ACC112 (cell line): ENCODE data around the gene TNK1.
A peak's percentile ranks its signal among the peaks of the same experiment; 100 is the strongest.

Experiments used
- H2AFZ ChIP-seq: fragments of 200-600 bp; sonication (generic); one replicate; pipeline ENCODE4 v1.6.0; 2017; ENCODE audit warnings: antibody characterized with exemption, low read length; ENCODE audit not compliant: unreplicated experiment
- H3K27ac ChIP-seq: fragments of 200-600 bp; sonication (generic); 2 replicates; pipeline ENCODE4 v1.5.1; 2014; ENCODE audit warnings: low read depth, mild to moderate bottlenecking, antibody characterized with exemption, low read length, moderate library complexity
- H3K27me3 ChIP-seq: fragments of 200-600 bp; sonication (generic); 2 replicates; pipeline ENCODE4 v1.6.1; 2014; ENCODE audit warnings: mild to moderate bottlenecking, antibody characterized with exemption, low read length, moderate library complexity, mixed read lengths; ENCODE audit not compliant: insufficient read depth
- H3K36me3 ChIP-seq: fragments of 200-600 bp; sonication (generic); 2 replicates; pipeline ENCODE4 v1.6.1; 2016; ENCODE audit warnings: mild to moderate bottlenecking, antibody characterized with exemption, low read length, moderate library complexity, mixed read lengths; ENCODE audit not compliant: insufficient read depth
- H3K4me1 ChIP-seq: fragments of 200-600 bp; sonication (generic); one replicate; pipeline ENCODE4 v1.6.1; 2016; ENCODE audit warnings: low read length, mixed read lengths; ENCODE audit not compliant: insufficient read depth, unreplicated experiment, control insufficient read depth
- H3K4me3 ChIP-seq: fragments of 200-600 bp; sonication (generic); 2 replicates; pipeline ENCODE4 v1.5.1; 2014; ENCODE audit warnings: mild to moderate bottlenecking, low read depth, low read length
- H3K79me2 ChIP-seq: fragments of 200-600 bp; sonication (generic); one replicate; pipeline ENCODE4 v1.6.0; 2016; ENCODE audit warnings: low read length; ENCODE audit not compliant: control insufficient read depth, unreplicated experiment, insufficient read depth

TNK1 gene

DNA sequence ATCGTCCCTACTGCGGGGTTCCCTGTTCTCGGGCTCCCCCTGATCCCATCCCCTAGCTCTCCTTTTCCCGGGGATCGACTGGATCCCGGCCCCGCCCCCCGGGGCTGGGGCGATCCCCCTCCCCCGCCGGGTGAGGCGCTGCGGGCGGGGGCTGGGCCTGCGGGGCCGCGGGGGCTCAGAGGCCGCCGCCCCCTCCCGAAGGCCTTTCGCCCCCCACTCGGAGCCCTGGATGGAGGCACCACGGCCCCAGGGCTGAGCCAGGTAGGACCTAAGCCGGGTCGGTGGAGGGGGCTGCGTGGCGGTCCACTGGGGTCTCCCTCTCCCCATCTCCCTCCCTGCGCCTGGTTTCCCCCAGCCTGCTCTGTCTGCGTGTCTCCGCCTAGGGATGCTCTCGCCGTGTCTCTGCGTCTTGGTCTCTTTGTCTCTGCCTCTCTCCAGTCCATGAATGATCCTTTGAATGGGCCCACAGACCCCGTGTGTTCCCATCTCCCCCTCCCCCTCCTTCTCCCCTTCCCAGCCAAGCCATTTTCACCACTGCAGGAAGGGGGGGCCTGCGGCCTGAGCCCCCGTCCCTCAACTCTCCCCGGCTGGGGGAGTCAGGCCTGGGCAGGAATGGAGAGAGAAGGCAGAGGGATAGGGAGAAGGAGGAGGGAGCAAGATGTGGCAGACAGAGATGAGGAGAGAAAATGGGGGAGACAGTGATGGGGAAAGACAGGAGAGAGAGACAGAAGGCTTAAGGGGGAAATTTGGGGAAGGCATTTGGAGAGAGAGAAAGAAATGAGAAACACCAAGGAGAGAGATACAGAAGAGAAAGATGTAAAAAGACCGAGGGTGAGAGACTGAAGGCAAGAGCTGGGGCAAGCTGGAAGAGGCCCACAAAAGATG lies 24.7 kb downstream of the TNK1 start:
- Histone ChIP-seq H3K4me1 (peaks cover 9% of the 10 kb centered on the region), H3K27ac (no peak overlapping the region), H2AFZ (peak overlapping the region; percentile 85), H3K79me2 (peaks cover 26% of the 10 kb centered on the region), H3K4me3 (peak overlapping the region; percentile 89), H3K36me3 (0 out of 2 replicates have a peak, but pooled peaks cover 7% of the 10 kb centered on the region), H3K27me3 (no peaks in the 10 kb centered on the region)

DNA sequence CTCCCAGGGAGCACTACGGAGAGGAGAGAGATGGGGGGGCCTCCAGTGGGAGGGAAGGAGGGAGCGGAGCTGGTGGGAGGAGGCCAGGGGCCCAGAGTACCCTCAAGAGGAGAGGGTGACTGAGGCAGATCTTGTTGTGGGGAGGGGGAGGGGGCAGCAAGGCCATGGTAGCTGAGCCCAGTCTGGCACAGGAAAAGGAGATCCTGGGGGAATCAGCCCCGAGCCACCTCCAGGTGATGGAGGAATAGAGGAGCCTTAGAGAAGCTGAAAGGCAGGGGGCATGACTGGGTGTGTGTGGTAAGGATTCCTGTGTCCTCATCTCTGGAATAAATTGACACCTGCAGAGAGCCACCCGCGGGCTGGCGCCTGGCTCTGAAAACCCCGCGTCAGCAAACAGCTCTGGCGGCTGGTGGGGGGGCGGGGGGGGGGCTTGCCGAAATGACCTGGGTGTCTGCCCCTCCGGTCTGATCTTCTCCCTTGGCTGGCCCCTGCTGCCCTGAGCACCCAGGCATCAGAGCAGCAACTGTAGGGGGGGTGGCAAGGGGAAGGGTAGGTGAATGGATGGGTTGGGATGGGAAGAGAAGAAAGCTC lies 25.4 kb downstream of the TNK1 start:
- Histone ChIP-seq H3K27me3 (no peaks in the 10 kb centered on the region), H3K79me2 (peaks cover 26% of the 10 kb centered on the region), H3K36me3 (0 out of 2 replicates have a peak, but pooled peaks cover 7% of the 10 kb centered on the region), H3K4me1 (peaks cover 9% of the 10 kb centered on the region), H2AFZ (no peak overlapping the region), H3K27ac (no peak overlapping the region), H3K4me3 (peak overlapping the region; percentile 89)

DNA sequence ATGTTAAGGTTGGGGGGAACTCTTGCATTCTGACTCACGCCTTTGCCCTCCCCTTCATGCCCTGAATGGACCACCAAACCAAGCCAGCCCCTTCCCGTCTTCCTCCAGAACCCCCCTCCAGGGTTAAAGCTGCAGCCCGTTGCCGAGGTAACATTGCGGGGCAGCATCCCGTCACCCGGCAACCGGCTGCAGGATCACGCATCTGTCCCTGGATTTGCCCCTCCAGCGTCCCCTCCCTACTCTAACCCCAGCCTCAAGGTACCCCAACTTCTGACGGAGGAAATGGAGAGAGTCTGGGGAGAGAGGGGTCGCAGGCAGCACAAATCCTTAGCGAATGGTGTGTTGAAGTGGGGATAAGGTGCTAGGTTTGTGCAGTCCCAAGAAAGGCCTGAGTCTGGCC lies 26.2 kb downstream of the TNK1 start:
- peaks cover 9% of the 10 kb centered on the region for H3K4me1 ChIP-seq

DNA sequence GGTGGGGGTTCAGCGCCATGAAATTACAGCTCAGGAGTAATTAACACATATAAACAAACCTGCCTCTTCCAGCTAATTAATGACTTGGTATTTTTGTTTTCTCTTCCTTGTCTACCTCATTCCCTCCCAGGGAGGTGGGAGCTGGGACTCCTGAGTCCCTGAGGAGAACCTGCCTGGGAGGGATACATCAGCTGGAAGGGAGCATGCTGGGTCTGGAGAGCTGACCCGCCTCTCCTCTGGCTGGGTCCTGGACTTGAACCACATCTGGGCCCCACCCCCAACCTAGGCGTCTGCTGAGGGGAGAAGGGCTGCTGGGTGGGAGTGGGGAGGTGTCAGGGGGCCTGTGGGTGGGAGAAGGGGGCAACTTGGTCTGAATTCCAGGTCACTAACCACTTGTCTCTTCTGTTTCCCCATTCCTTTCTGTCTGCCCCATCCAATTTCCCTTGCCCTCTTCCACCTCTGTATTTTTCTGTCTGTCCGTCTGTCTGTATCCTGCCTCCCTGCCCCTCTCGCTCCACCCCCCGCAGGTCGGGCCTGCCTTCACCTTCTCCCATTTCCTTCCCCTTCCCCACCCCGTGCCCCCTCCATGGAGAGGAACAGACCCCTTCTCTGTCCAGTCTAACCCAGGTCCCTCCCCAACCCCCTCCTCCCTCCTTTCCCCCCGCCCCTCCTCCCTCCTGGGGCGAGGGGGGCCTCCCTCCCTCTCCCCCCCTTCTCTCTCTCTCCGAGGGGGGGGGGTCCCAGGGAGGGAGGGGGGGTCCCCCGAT lies 26.8 kb downstream of the TNK1 start, which contains the start of gene NLGN2:
TSS of gene NLGN2 (plus strand) at position 361 of the 767 bp plus-strand sequence. CDS start 411 bp downstream, outside the sequence.
- Histone ChIP-seq H3K79me2 (peaks cover 23% of the 10 kb centered on the region), H3K36me3 (0 out of 2 replicates have a peak, but pooled peaks cover 7% of the 10 kb centered on the region), H2AFZ (no peak within 1 kb of the TSS), H3K4me3 (no peak within 1 kb of the TSS; the same call in 1 of the 2 replicates), H3K4me1 (peaks cover 8% of the 10 kb centered on the region), H3K27ac (no peak within 1 kb of the TSS), H3K27me3 (no peaks in the 10 kb centered on the region)

More for the DNA sequence above, 26.2 kb downstream of the TNK1 start:
- peaks cover 24% of the 10 kb centered on the region for H3K79me2 ChIP-seq
- H3K4me3 ChIP-seq, result no peak overlapping the region; the same call in 1 of the 2 replicates
- H3K27me3 ChIP-seq, result no peaks in the 10 kb centered on the region
- H3K27ac ChIP-seq, result no peak overlapping the region
- H2AFZ ChIP-seq, result no peak overlapping the region
- 0 out of 2 replicates have a peak, but pooled peaks cover 7% of the 10 kb centered on the region for H3K36me3 ChIP-seq

GRCh38 chr17:7408252-7408727 lies 27.4 kb downstream of the TNK1 start:
- H3K27me3 ChIP-seq, result no peaks in the 10 kb centered on the region
- H3K4me3 ChIP-seq, result no peak overlapping the region

GRCh38 chr17:7408863-7409262 lies 28.0 kb downstream of the TNK1 start:
- H3K27me3 ChIP-seq, result no peaks in the 10 kb centered on the region
- 0 out of 2 replicates have a peak, but pooled peaks cover 7% of the 10 kb centered on the region for H3K36me3 ChIP-seq
- H3K27ac ChIP-seq, result no peak overlapping the region
- no peak overlapping the region for H3K4me3 ChIP-seq
- H2AFZ ChIP-seq, result no peak overlapping the region
- peaks cover 18% of the 10 kb centered on the region for H3K79me2 ChIP-seq
- H3K4me1 ChIP-seq, result peaks cover 15% of the 10 kb centered on the region

More at GRCh38 chr17:7408252-7408727, 27.4 kb downstream of the TNK1 start:
- H2AFZ ChIP-seq, result no peak overlapping the region
- H3K79me2 ChIP-seq, result peaks cover 18% of the 10 kb centered on the region
- peaks cover 9% of the 10 kb centered on the region for H3K4me1 ChIP-seq
- 0 out of 2 replicates have a peak, but pooled peaks cover 7% of the 10 kb centered on the region for H3K36me3 ChIP-seq
- no peak overlapping the region for H3K27ac ChIP-seq

DNA sequence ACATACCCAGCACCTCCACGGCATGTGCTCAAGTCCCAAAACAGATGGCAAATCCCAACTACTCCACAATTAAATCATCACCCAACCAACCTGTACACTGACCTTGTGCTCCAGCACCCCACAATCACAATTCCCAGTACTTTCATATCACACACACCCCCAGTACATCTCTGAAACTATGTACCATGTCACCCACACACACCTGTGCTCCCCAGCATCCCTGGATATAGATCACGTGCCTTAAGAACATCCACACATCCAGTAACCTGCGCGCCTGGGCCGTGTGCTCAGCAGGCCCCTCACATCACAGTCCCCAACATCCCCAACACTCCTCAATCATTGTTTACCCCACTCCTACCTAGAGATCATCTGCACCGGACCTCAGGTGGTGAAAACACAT lies 28.8 kb downstream of the TNK1 start:
- no peak overlapping the region for H3K4me3 ChIP-seq
- peaks cover 17% of the 10 kb centered on the region for H3K4me1 ChIP-seq
- 0 out of 2 replicates have a peak, but pooled peaks cover 7% of the 10 kb centered on the region for H3K36me3 ChIP-seq
- no peaks in the 10 kb centered on the region for H3K27me3 ChIP-seq
- H3K79me2 ChIP-seq, result peaks cover 18% of the 10 kb centered on the region
- H2AFZ ChIP-seq, result no peak overlapping the region
- H3K27ac ChIP-seq, result no peak overlapping the region

DNA sequence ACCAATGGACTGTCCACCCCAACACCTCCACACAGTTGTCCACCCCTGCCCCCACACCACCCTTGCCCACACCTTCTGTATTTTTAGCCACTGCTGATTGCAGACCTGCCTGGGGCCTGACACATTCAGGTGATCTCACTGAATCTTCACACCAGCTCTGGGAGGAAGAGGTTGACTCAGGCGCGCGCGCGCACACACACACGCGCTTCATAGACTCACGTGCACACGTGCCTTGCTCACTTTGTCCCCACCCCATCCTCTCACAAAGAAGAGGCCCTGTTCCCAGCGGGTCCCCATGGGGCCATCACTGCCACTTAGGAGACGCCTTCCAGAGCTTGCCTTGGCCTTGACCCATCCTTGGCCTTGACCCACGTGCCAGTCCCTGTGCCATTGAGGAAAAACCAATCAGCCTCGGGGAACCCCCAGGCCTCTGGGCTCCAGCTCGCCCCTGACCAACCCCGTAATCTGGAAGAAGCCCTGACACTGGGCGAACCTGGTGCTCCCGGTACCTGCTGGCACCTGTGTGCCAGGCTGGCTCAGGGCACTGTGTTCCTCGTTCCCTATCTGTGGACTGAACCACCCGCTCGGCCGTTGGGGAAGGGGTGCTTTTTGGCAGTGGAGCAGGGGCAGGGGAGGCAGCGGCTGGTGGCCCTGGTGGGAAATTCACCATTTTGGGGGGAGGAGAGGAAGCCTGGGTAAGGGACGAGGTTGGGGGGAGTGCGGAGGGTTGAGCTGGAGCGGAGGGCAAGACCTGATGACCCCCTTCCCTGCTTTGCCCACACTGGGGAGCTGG lies 29.9 kb downstream of the TNK1 start:
- Histone ChIP-seq H3K4me1 (peaks cover 17% of the 10 kb centered on the region), H3K4me3 (no peak overlapping the region), H3K27ac (no peak overlapping the region), H3K79me2 (peaks cover 11% of the 10 kb centered on the region), H2AFZ (no peak overlapping the region), H3K27me3 (no peaks in the 10 kb centered on the region), H3K36me3 (0 out of 2 replicates have a peak, but pooled peaks cover 7% of the 10 kb centered on the region)

DNA sequence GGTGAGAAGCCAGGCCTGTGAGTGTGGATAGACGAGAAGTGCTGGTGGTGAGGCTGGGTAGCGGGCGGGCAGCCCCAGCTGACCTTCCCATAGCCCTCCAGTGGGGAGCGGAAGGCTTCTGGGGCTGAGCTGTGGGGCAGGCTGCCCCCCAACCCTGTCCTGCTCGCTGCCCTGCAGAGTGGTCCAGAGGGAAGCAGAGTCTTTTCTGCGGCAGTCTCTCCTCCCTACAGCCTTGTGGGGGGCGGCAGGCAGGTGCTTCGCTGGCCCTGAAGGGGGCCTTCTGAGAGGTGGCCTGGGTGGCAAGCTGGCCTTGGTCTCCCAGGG lies 30.5 kb downstream of the TNK1 start:
- Histone ChIP-seq H3K4me3 (no peak overlapping the region), H3K4me1 (peaks cover 15% of the 10 kb centered on the region), H3K27ac (no peak overlapping the region), H3K27me3 (no peaks in the 10 kb centered on the region), H3K36me3 (0 out of 2 replicates have a peak, but pooled peaks cover 7% of the 10 kb centered on the region), H3K79me2 (peaks cover 6% of the 10 kb centered on the region), H2AFZ (no peak overlapping the region)
